ENCODE data around the gene SMC3. TPM values are rescaled to one million over a fixed set of nuclear protein-coding genes. Genes with fewer than 3 reads are reported as not detected.

SMC3 gene
- total RNA-seq, 1 experiment from 2014 or later = 64.3 TPM

DNA sequence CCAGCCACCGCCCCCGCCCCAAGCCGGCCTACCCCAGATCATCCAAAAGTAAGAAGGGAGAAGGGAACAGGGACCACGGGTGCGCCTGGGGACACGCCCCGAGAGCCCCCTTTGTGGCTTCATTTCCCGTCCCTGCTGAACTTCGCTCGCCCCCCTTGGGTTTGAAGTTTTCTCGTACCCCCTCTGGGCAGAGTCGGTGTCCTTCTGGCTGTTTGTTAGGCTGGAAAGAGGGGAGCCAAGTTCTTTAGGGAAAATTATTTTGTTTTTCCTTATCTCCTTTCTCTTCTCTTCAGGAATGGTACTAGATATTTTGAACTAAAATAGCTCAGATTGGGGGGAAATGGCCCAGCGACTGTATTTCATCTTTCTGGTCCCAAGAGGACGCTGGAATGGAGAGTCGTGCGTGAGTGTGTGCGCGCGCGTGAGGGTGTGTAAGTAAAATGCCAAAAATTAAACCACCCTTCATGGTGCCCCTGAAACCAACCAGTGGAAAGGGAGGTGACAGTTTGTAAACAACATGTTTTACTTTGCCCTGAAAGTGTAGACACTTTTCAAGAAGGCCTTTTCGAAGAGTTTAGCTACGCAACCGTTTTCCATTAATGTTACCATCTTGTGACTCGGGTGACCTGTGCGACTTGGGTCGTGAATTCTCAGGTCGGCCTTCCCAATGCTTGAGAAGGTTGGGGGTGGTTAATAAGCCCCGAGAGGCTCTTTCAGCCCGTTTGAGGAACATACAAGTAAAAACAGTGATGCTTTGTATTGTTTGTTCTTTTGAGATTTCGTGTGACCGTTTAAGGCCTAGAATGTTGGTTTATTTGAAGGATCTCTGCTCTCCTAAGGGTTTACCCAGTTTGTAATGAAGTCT is 77.3 kb downstream of the SMC3 start:
- Histone ChIP-seq H3K27ac (ENCODE audit: low read depth, low read length) (no peak overlapping the region), H3K4me1 (ENCODE audit: control insufficient read depth in 1 of 2, insufficient read depth in 2 of 2, low read length in 2 of 2) (peaks cover 22 to 39% of the 10 kb centered on the region in 2 experiments), H2AFZ (ENCODE audit: low read depth, low read length, poor library complexity, severe bottlenecking) (peak overlapping the region; percentile 79), H3K9me3 (ENCODE audit: control insufficient read depth in 1 of 2, insufficient read depth in 1 of 2, low read depth in 1 of 2, low read length in 2 of 2) (no peaks in the 10 kb centered on the region), H3K9me2 (ENCODE audit: insufficient read depth) (no peaks in the 10 kb centered on the region), H3K36me3 (ENCODE audit: control insufficient read depth in 1 of 2, insufficient read depth in 2 of 2, low read length in 2 of 2) (no peaks in the 10 kb centered on the region), H3K79me2 (ENCODE audit: insufficient read depth, low read length) (no peaks in the 10 kb centered on the region), H3K4me2 (ENCODE audit: low read length) (peak overlapping the region; percentile 85), H3K9ac (ENCODE audit: low read length) (peak overlapping the region; percentile 54), H3K4me3 (replicated peaks in 1 of 2; ENCODE audit: low read depth in 1 of 2, low read length in 2 of 2) (peak overlapping the region; percentile 60 to 65), H3K27me3 (ENCODE audit: insufficient read depth, low read length) (peaks cover 8% of the 10 kb centered on the region; the same call in 1 of the 2 replicates), H4K20me1 (ENCODE audit: insufficient read depth) (no peaks in the 10 kb centered on the region)
- TF ChIP-seq YY1 (IDR thresholded peaks at IDR 0.05; ENCODE audit: extremely low read depth, insufficient replicate concordance, low read depth, low read length) = no peak
- no peak for TF ChIP-seq JUND (IDR thresholded peaks at IDR 0.05)
- TF ChIP-seq SIN3A (IDR thresholded peaks at IDR 0.05; ENCODE audit: low read depth) = no peak
- TF ChIP-seq POLR2AphosphoS5 (IDR thresholded peaks at IDR 0.05; ENCODE audit: low read depth, low read length) = no peak
- no peak for TF ChIP-seq SRF (IDR thresholded peaks at IDR 0.05; ENCODE audit: low read depth)
- no peak for TF ChIP-seq EGR1 (IDR thresholded peaks at IDR 0.05; ENCODE audit: low read depth)
- ATAC-seq (no peak), DNase-seq (ENCODE audit: low read depth, low spot score) (no peak)
- intact Hi-C loops (cut with micrococcal nuclease) = no loop called here
- ChIA-PET POLR2A (interaction anchor here (1.0 kb wide), 1 partner anchor 27 kb away, joined by 3 read pairs; no protein-coding TSS in a partner anchor), RAD21 (ENCODE audit: low non-redundant PET in 1 of 2, low total read pairs in 2 of 2, uncharacterized antibody in 2 of 2, unreplicated experiment in 2 of 2) (no interaction called here), CTCF (interaction anchor here (1.0 kb wide), 1 partner anchor 45 kb away, joined by 3 read pairs; no protein-coding TSS in a partner anchor)
- TSS peak; percentile 46 for BruUV-seq (replicated peaks)

DNA sequence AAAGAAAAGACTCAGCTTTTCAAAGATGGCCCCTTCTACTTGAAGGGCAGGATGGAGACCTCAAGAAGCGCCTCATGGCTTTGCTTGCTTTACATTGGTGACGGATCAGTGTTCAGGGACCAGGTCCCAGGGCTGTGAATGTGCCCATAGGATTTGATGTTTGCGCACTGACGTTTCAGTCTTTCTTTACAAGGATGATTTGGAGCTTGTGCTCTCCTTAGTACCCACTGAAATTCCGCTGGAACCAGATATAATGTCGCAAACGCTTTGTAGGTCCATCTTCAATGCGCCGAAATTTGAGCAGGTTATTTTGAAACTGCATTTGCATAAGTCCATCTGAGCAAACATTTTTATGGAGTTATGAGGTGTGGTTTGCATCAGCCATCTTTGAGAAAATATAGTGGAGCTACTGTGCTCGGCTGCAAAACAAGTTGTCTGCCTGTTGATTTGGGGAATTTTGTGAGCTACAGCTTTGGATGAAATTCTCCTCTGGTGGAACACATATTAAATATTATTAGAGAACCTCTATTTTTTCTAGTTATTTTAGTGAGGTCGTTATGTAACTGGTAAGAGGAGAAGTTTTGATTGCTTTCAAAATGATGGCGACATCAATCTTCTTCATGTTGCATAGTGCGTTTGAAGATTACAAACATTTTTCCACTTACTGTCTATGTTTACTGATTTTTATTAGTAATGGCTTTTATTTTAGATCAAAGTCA is 79.1 kb downstream of the SMC3 start:
- Histone ChIP-seq H3K9me2 (ENCODE audit: insufficient read depth) (no peaks in the 10 kb centered on the region), H3K9me3 (ENCODE audit: control insufficient read depth in 1 of 2, insufficient read depth in 1 of 2, low read depth in 1 of 2, low read length in 2 of 2) (no peaks in the 10 kb centered on the region), H3K9ac (ENCODE audit: low read length) (no peak overlapping the region), H3K4me2 (ENCODE audit: low read length) (no peak overlapping the region), H3K27ac (ENCODE audit: low read depth, low read length) (no peak overlapping the region), H2AFZ (ENCODE audit: low read depth, low read length, poor library complexity, severe bottlenecking) (no peak overlapping the region), H3K4me3 (replicated peaks in 1 of 2; ENCODE audit: low read depth in 1 of 2, low read length in 2 of 2) (no peak overlapping the region), H4K20me1 (ENCODE audit: insufficient read depth) (no peaks in the 10 kb centered on the region), H3K27me3 (ENCODE audit: insufficient read depth, low read length) (peaks cover 8% of the 10 kb centered on the region; the same call in 1 of the 2 replicates), H3K36me3 (ENCODE audit: control insufficient read depth in 1 of 2, insufficient read depth in 2 of 2, low read length in 2 of 2) (no peaks in the 10 kb centered on the region), H3K4me1 (ENCODE audit: control insufficient read depth in 1 of 2, insufficient read depth in 2 of 2, low read length in 2 of 2) (peaks cover 8 to 23% of the 10 kb centered on the region in 2 experiments; a peak in 3 of 4 replicates), H3K79me2 (ENCODE audit: insufficient read depth, low read length) (no peaks in the 10 kb centered on the region)
- intact Hi-C loops (cut with micrococcal nuclease) = no loop called here
- DNase-seq (ENCODE audit: low read depth, low spot score) (no peak), ATAC-seq (no peak)
- RAD21 ChIA-PET (ENCODE audit: low non-redundant PET in 1 of 2, low total read pairs in 2 of 2, uncharacterized antibody in 2 of 2, unreplicated experiment in 2 of 2) = no interaction called here
- CTCF ChIA-PET = no interaction called here
- POLR2A ChIA-PET = no interaction called here
- no TSS peak for BruUV-seq (replicated peaks)
- no peak for TF ChIP-seq ATF3 (IDR thresholded peaks at IDR 0.05)
- TF ChIP-seq, protein P1, sequence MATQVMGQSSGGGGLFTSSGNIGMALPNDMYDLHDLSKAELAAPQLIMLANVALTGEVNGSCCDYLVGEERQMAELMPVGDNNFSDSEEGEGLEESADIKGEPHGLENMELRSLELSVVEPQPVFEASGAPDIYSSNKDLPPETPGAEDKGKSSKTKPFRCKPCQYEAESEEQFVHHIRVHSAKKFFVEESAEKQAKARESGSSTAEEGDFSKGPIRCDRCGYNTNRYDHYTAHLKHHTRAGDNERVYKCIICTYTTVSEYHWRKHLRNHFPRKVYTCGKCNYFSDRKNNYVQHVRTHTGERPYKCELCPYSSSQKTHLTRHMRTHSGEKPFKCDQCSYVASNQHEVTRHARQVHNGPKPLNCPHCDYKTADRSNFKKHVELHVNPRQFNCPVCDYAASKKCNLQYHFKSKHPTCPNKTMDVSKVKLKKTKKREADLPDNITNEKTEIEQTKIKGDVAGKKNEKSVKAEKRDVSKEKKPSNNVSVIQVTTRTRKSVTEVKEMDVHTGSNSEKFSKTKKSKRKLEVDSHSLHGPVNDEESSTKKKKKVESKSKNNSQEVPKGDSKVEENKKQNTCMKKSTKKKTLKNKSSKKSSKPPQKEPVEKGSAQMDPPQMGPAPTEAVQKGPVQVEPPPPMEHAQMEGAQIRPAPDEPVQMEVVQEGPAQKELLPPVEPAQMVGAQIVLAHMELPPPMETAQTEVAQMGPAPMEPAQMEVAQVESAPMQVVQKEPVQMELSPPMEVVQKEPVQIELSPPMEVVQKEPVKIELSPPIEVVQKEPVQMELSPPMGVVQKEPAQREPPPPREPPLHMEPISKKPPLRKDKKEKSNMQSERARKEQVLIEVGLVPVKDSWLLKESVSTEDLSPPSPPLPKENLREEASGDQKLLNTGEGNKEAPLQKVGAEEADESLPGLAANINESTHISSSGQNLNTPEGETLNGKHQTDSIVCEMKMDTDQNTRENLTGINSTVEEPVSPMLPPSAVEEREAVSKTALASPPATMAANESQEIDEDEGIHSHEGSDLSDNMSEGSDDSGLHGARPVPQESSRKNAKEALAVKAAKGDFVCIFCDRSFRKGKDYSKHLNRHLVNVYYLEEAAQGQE (IDR thresholded peaks at IDR 0.05; ENCODE audit: low read depth) = no peak
- no peak for TF ChIP-seq ZNF274 (IDR thresholded peaks at IDR 0.05; ENCODE audit: low read depth, low read length)
- TF ChIP-seq ELF1 (IDR thresholded peaks at IDR 0.05; ENCODE audit: borderline replicate concordance, low read depth) = no peak
- TF ChIP-seq EZH2phosphoT487 (IDR thresholded peaks at IDR 0.05; ENCODE audit: borderline replicate concordance) = no peak
- no peak for TF ChIP-seq FOSL1 (IDR thresholded peaks at IDR 0.05; ENCODE audit: low read depth)

All from HCT116 (cell line).